RWPE2 (cell line): Measurements from ENCODE around the gene SLC7A1.

ENCODE experiments used
- ATAC-seq: fragments of 200-7000 bp; cut with Tn5 transposase; 3 replicates; pipeline ENCODE4 v1.9.1; 2021; ENCODE audit warnings: low read depth
- DNase-seq: peaks from one replicate; pipeline ENCODE4 v3.0.0-alpha.2; 2020; ENCODE audit warnings: low spot score
- H3K27ac ChIP-seq: fragments of 450-650 bp; 2 replicates; pipeline ENCODE4 v1.5.1; 2017; ENCODE audit warnings: mild to moderate bottlenecking; ENCODE audit not compliant: poor library complexity, severe bottlenecking
- H3K27me3 ChIP-seq: fragments of 250-450 bp; sonication (Bioruptor Pico); 2 replicates; pipeline ENCODE4 v1.5.1; 2021; ENCODE audit warnings: mild to moderate bottlenecking, moderate library complexity; ENCODE audit not compliant: insufficient read depth, poor library complexity, severe bottlenecking
- H3K36me3 ChIP-seq: fragments of 250-450 bp; sonication (Bioruptor Pico); 2 replicates; pipeline ENCODE4 v1.5.1; 2020; ENCODE audit warnings: low read depth, mild to moderate bottlenecking, moderate library complexity
- H3K4me1 ChIP-seq: fragments of 250-450 bp; sonication (Bioruptor Pico); 2 replicates; pipeline ENCODE4 v1.5.1; 2021; ENCODE audit warnings: mild to moderate bottlenecking, moderate library complexity; ENCODE audit not compliant: insufficient read depth, poor library complexity, severe bottlenecking
- H3K4me3 ChIP-seq: fragments of 250-450 bp; sonication (Bioruptor Pico); 2 replicates; pipeline ENCODE4 v1.5.1; 2021; ENCODE audit warnings: mild to moderate bottlenecking, moderate library complexity; ENCODE audit not compliant: severe bottlenecking
- H3K9me3 ChIP-seq: fragments of 250-450 bp; sonication (Bioruptor Pico); 2 replicates; pipeline ENCODE4 v1.5.1; 2021; ENCODE audit warnings: mild to moderate bottlenecking, moderate library complexity; ENCODE audit not compliant: severe bottlenecking
- CTCF ChIP-seq: fragments of 450-650 bp; IDR thresholded peaks from one replicate; pipeline ENCODE4 v1.5.1; 2017; ENCODE audit warnings: mild to moderate bottlenecking, moderate library complexity; ENCODE audit not compliant: poor library complexity, severe bottlenecking

The SLC7A1 gene

GRCh38 chr13:29594303-29594709 lies 1.2 kb downstream of the SLC7A1 start:
- no peak for DNase-seq
- peak; percentile 59 for ATAC-seq
- H3K4me1 ChIP-seq: peaks cover 45% of the 10 kb centered on the region

GRCh38 chr13:29593605-29594297 lies 1.7 kb downstream of the SLC7A1 start:
- TF ChIP-seq CTCF: no peak
- peaks cover 44% of the 10 kb centered on the region for H3K36me3 ChIP-seq
- H3K9me3 ChIP-seq: no peaks in the 10 kb centered on the region
- peak overlapping the region; percentile 91 for H3K27ac ChIP-seq
- peak overlapping the region; percentile 97 for H3K4me3 ChIP-seq
- H3K4me1 ChIP-seq: peaks cover 51% of the 10 kb centered on the region
- no peaks in the 10 kb centered on the region for H3K27me3 ChIP-seq
- DNase-seq (no peak), ATAC-seq (no peak)

More at GRCh38 chr13:29594303-29594709, 1.2 kb downstream of the SLC7A1 start:
- peak overlapping the region; percentile 97 for H3K4me3 ChIP-seq
- H3K36me3 ChIP-seq: peaks cover 40% of the 10 kb centered on the region
- H3K27me3 ChIP-seq: no peaks in the 10 kb centered on the region
- no peak for TF ChIP-seq CTCF
- no peaks in the 10 kb centered on the region for H3K9me3 ChIP-seq
- H3K27ac ChIP-seq: peak overlapping the region; percentile 91

GRCh38 chr13:29591310-29591709 lies 4.2 kb downstream of the SLC7A1 start:
- no peak for TF ChIP-seq CTCF
- ATAC-seq (no peak), DNase-seq (no peak)
- H3K36me3 ChIP-seq: peaks cover 67% of the 10 kb centered on the region
- H3K27ac ChIP-seq: no peak overlapping the region
- no peak overlapping the region for H3K4me3 ChIP-seq
- peaks cover 61% of the 10 kb centered on the region for H3K4me1 ChIP-seq
- no peaks in the 10 kb centered on the region for H3K27me3 ChIP-seq
- no peaks in the 10 kb centered on the region for H3K9me3 ChIP-seq

- Histone ChIP-seq H3K9me3 (no peaks in the 10 kb centered on the region), H3K27me3 (no peaks in the 10 kb centered on the region), H3K36me3 (peaks cover 67% of the 10 kb centered on the region), H3K27ac (peak overlapping the region; percentile 50), H3K4me3 (no peak overlapping the region), H3K4me1 (peaks cover 69% of the 10 kb centered on the region)
- peak; percentile 15 for ATAC-seq
- DNase-seq: no peak
- no peak for TF ChIP-seq CTCF
These were observed 5.5 kb downstream of the SLC7A1 start for GRCh38 chr13:29589967-29590366.

- Histone ChIP-seq H3K36me3 (peaks cover 61% of the 10 kb centered on the region), H3K4me1 (peaks cover 69% of the 10 kb centered on the region)
These were observed 6.3 kb downstream of the SLC7A1 start for GRCh38 chr13:29589234-29589633.

More at GRCh38 chr13:29589234-29589633, 6.3 kb downstream of the SLC7A1 start:
- H3K27me3 ChIP-seq: no peaks in the 10 kb centered on the region
- ATAC-seq (peak; percentile 73), DNase-seq (no peak)
- H3K27ac ChIP-seq: peak overlapping the region; percentile 50
- no peak overlapping the region for H3K4me3 ChIP-seq
- no peaks in the 10 kb centered on the region for H3K9me3 ChIP-seq
- no peak for TF ChIP-seq CTCF
